Naive thymus-derived CD8-positive, alpha-beta T cell (primary cell): Measurements from ENCODE around the gene TSPAN18. TPM values are rescaled to one million over a fixed set of nuclear protein-coding genes. Genes with fewer than 3 reads are reported as not detected.
A peak's percentile ranks its signal among the peaks of the same experiment; 100 is the strongest.

ENCODE experiments used
- ATAC-seq, 2 donors: fragments of 150-1000 bp; cut with Tn5 transposase in 1 of 2; sonication (Bioruptor Pico), chemical (Tn5 transposase) in 1 of 2; 1 replicate in 1 of 2; 2 replicates in 1 of 2; pipeline ENCODE4 v1.10.0; 2021; ENCODE audit warnings: mild to moderate bottlenecking in 2 of 2, moderate library complexity in 2 of 2
- POLR2A ChIA-PET: fragments of 350-600 bp; sonication (Branson Sonifier 250); formaldehyde crosslinking; loops from one replicate; lab custom pipeline; 2021; ENCODE audit warnings: antibody characterized with exemption; lab: Charles Lee
- DNase-seq, 10 donors: peaks; one replicate each; pipeline versions ENCODE4 v3.0.0 to v3.0.0-alpha.2; 2020 to 2022
- H3K27ac Mint-ChIP-seq, 10 donors: one replicate each; pipeline ENCODE4 v1.8.0; 2020 to 2022; ENCODE audit warnings: mild to moderate bottlenecking in 10 of 10, mixed read lengths in 10 of 10, moderate library complexity in 4 of 10, inconsistent platforms in 1 of 10
- H3K27me3 Mint-ChIP-seq, 5 donors: one replicate each; pipeline ENCODE4 v1.8.0; 2021 to 2022; ENCODE audit warnings: mixed read lengths in 5 of 5
- H3K36me3 Mint-ChIP-seq, 3 donors: one replicate each; pipeline ENCODE4 v1.8.0; 2020 to 2022; ENCODE audit warnings: mixed read lengths in 3 of 3, mild to moderate bottlenecking in 2 of 3, inconsistent platforms in 1 of 3
- H3K4me1 Mint-ChIP-seq, 4 donors: one replicate each; pipeline ENCODE4 v1.8.0; 2021 to 2022; ENCODE audit warnings: mixed read lengths in 4 of 4
- H3K4me3 Mint-ChIP-seq, 10 donors: one replicate each; pipeline ENCODE4 v1.8.0; 2020 to 2022; ENCODE audit warnings: mild to moderate bottlenecking in 10 of 10, mixed read lengths in 10 of 10, moderate library complexity in 6 of 10, inconsistent platforms in 1 of 10
- H3K9me3 Mint-ChIP-seq, 9 donors: one replicate each; pipeline ENCODE4 v1.8.0; 2020 to 2022; ENCODE audit warnings: mixed read lengths in 9 of 9, mild to moderate bottlenecking in 3 of 9, inconsistent platforms in 1 of 9, moderate library complexity in 1 of 9
- polyA plus RNA-seq, 3 donors: library from polyadenylated mRNA; unstranded; fragments of 300-500 nt; fragmentation: Illumina TruSeq; gene quantifications; one replicate each; pipeline ENCODE4 v1.2.3, GENCODE V29; 2021
- total RNA-seq, 8 experiments: library from RNA in 2 of 8; stranded (reverse) in 2 of 8; gene quantifications; one replicate each; pipeline ENCODE4 v1.2.3 and lab custom pipeline; 2021 to 2026

TSPAN18 gene
- total and polyA plus RNA-seq, 5 experiments from 2014 or later, result 0.73 to 5.5 (median 1.5) TPM

DNA sequence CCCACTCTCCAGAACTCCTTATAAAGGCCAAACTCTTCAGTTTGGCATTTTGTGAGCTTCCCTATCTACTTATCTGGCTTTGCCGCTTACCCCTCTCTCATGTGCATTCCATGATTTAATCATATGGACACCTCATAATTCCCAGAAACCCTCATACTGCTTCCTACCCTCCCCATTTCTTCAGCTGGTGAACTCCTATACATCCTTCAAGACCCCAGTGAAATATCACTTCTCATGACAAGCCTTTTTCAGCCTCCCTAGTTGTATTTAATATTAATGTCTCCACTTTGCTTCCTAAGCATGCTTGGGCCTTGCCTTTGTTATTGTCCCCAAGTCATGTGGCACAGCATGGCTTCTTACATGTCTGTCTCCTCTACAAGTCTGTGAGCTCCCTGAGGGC, 13.7 kb upstream of the TSPAN18 start:
- H3K27me3 Mint-ChIP-seq, result peaks cover 0 to 4% (median 4%) of the 10 kb centered on the region in 5 donors
- H3K4me3 Mint-ChIP-seq, result no peak overlapping the region
- peaks cover 5 to 15% (median 9%) of the 10 kb centered on the region in 4 donors for H3K4me1 Mint-ChIP-seq
- no peak for DNase-seq
- POLR2A ChIA-PET, result no interaction called here
- peak overlapping the region in 1 of 10 donors; percentile 23 for H3K27ac Mint-ChIP-seq
- H3K9me3 Mint-ChIP-seq, result peaks cover 3 to 18% (median 7%) of the 10 kb centered on the region in 9 donors
- peaks cover 0 to 4% (median 0%) of the 10 kb centered on the region in 3 donors for H3K36me3 Mint-ChIP-seq
- no peak for ATAC-seq

DNA sequence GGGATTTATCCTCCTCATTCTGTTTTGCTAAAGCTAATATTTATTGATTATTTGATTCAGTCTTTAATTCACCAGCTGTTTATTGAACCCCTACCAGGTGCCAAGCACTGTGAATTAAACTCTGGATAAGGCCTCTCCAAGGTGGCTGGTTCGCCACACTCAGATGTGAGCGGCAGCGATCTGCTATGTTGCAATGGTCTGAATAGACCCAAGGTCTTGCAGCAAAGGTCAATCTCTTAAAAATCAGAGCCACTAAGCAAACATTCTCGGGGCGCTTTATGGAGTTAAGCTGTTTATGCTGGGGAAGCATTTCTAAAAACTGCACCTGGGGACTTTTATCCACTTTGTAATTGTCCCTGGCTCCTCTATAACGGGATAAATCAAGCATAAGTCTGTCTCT, 10.5 kb upstream of the TSPAN18 start:
- peaks cover 0 to 4% (median 3%) of the 10 kb centered on the region in 5 donors for H3K27me3 Mint-ChIP-seq
- no peak overlapping the region for H3K27ac Mint-ChIP-seq
- H3K4me3 Mint-ChIP-seq, result no peak overlapping the region
- peaks cover 0 to 7% (median 4%) of the 10 kb centered on the region in 4 donors for H3K4me1 Mint-ChIP-seq
- ATAC-seq, result no peak
- DNase-seq, result no peak
- peaks cover 0 to 3% (median 0%) of the 10 kb centered on the region in 9 donors for H3K9me3 Mint-ChIP-seq
- H3K36me3 Mint-ChIP-seq, result no peaks in the 10 kb centered on the region
- POLR2A ChIA-PET, result no interaction called here

DNA sequence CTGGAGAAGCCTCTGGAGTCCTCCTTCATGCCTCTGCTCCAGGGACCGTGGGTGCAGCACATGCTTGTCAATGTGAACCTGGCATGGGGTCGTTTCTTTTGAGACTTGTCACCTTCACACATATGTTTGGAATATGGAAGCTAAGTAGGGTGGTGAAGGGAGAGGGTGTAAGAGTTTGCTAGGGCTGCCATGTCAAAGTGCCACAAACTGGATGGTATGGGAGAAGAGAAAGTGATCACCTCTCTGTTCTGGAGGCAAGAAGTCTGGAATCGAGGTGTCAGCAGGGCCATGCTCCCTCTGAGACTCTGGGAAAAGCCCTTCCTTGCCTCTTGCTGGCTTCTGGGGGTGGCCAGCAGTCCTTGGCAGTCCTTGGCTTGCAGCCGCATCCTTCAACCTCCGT, 8.7 kb upstream of the TSPAN18 start:
- ATAC-seq (no peak), DNase-seq (no peak)
- H3K36me3 Mint-ChIP-seq, result no peaks in the 10 kb centered on the region
- peaks cover 0 to 4% (median 3%) of the 10 kb centered on the region in 5 donors for H3K27me3 Mint-ChIP-seq
- peaks cover 0 to 3% (median 0%) of the 10 kb centered on the region in 9 donors for H3K9me3 Mint-ChIP-seq
- H3K4me1 Mint-ChIP-seq, result no peaks in the 10 kb centered on the region
- H3K27ac Mint-ChIP-seq, result no peak overlapping the region
- POLR2A ChIA-PET, result no interaction called here
- H3K4me3 Mint-ChIP-seq, result no peak overlapping the region

DNA sequence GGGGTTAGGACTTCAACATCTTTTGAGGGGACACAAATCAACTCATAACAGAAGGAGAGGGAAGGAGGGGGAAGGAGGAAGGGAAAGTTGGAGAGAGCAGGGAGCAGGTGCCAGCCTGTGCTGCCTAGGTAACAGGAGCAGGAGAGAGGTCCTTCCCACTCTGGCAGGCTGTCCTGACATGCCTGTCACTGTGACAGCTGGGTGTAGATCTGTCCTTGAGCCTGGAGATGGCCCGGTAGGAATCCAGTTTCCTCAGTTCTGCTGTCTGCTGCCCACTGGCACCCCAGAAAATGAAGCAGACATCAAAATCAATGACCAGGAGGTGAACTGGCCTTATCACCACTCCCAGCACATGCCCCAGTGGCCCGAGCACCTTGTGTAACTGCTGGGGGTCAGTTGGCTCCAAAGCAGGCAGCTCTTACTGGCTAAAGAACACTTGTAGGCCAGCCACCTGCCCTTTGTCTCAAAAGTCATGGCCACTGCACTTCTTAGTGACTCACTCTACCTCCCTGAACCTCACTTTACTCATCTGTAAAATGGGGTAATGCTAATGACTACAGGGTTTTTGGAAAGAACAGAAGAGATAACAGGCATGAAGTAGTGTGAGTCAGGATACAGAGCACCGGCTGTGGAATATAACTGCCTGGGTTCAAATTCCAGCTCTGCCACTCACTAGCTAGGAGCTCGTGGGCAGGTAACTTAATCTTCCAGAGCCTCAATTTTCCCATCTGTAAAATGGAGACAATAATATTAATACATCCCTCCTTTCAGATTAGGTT, 8.0 kb upstream of the TSPAN18 start:
- H3K4me3 Mint-ChIP-seq, result no peak overlapping the region
- H3K36me3 Mint-ChIP-seq, result no peaks in the 10 kb centered on the region
- ATAC-seq, result no peak
- H3K9me3 Mint-ChIP-seq, result peaks cover 0 to 3% (median 0%) of the 10 kb centered on the region in 9 donors
- H3K4me1 Mint-ChIP-seq, result no peaks in the 10 kb centered on the region
- no peak for DNase-seq
- POLR2A ChIA-PET, result no interaction called here
- H3K27ac Mint-ChIP-seq, result no peak overlapping the region
- H3K27me3 Mint-ChIP-seq, result peaks cover 0 to 4% (median 2%) of the 10 kb centered on the region in 5 donors

DNA sequence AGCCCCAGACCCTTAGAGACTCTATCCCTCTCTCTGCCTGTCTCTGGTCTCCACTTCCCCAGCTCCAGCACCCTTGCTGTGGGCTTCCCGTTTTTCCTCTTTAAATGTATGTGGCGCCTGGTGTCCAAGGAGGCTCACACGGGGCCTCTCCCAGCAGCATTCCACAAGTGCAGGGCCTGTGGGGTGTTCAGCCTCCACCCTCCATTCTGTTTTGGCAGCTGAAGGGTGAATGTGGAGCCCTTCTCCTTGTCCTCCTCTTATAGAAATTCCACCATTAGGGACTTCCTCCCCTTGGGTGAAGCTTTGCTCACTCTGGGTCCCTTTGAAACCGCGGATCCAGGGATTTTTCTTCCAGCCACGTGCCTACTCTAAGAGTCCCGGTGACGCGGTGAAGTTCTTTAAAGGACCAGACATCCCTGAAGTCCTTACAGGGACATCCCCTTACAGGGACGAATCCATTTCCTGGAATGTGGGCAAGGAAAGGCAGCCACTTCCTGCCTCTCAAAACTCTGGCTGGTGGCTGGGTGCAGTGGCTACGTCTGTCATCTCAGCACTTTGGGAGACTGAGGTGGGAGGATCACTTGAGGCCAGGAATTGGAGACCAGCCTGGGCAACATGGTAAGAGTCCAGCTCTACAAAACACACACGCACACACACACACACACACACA, 1.6 kb upstream of the TSPAN18 start:
- POLR2A ChIA-PET, result interaction anchor here (0.9 kb wide), 1 partner anchor 10 kb away, joined by 3 read pairs; no protein-coding TSS in a partner anchor
- ATAC-seq (no peak), DNase-seq (no peak)
- Mint-ChIP-seq H3K27me3 (peaks cover 0 to 16% (median 2%) of the 10 kb centered on the region in 5 donors), H3K4me3 (peak overlapping the region in 8 of 10 donors; percentile 19 to 91 (median 79)), H3K36me3 (no peaks in the 10 kb centered on the region), H3K4me1 (peaks cover 10 to 30% (median 28%) of the 10 kb centered on the region in 4 donors), H3K27ac (peak overlapping the region in 4 of 10 donors; percentile 78 to 92 (median 83)), H3K9me3 (no peaks in the 10 kb centered on the region)

DNA sequence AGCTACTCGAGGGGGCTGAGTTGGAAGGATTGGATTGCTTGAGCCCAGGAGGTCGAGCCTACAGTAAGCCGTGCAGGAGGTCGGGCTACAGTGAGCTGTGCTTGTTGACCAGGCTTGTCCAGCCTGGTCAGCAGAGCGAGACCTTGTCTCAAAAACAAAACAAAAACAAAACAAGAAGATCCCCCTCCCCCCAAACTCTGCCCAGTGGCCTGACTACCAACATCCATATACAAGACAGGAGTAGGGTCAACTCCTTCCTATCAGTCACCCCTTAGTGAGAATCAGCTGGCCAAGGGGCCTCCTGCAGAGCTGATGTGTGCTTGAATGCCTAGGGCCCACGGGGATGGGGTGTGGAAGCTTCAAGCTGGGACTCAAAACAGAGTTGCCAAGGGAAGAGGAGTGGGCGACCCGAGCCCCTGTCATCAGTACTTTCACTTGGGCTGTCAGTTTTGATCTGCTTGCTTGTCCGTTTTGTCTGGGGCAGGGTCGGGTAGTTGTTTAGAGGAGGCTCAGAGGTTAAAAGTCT, 942 bp upstream of the TSPAN18 start:
- H3K9me3 Mint-ChIP-seq, result no peaks in the 10 kb centered on the region
- no peak for ATAC-seq

DNA sequence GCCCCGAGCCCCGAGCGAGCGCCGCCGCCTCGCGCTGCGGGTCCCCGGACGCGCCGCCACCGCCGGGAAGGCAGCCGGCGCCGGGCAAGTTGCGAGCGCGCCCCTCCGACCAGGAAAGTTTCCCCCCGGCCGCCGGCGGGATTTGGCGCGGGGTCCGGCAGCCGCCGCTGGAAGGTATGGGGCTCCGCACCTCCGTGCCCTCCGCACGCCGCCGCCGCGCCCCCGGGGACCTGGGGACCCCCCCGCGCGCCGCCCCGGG, 281 bp downstream of the TSPAN18 start:
- H3K9me3 Mint-ChIP-seq, result no peaks in the 10 kb centered on the region
- H3K36me3 Mint-ChIP-seq, result no peaks in the 10 kb centered on the region
- H3K4me3 Mint-ChIP-seq, result no peak overlapping the region
- H3K27ac Mint-ChIP-seq, result no peak overlapping the region
- H3K27me3 Mint-ChIP-seq, result peaks cover 0 to 21% (median 2%) of the 10 kb centered on the region in 5 donors
- ATAC-seq (peak; percentile 14 to 38), DNase-seq (peak in 3 of 10 donors; percentile 19 to 28 (median 24))
- H3K4me1 Mint-ChIP-seq, result peaks cover 13 to 35% (median 29%) of the 10 kb centered on the region in 4 donors
- POLR2A ChIA-PET, result no interaction called here

More for the DNA sequence above, 942 bp upstream of the TSPAN18 start:
- peak in 1 of 10 donors; percentile 0 for DNase-seq
- POLR2A ChIA-PET, result no interaction called here
- peaks cover 11 to 33% (median 28%) of the 10 kb centered on the region in 4 donors for H3K4me1 Mint-ChIP-seq
- H3K27me3 Mint-ChIP-seq, result peaks cover 0 to 16% (median 2%) of the 10 kb centered on the region in 5 donors
- H3K27ac Mint-ChIP-seq, result peak overlapping the region; percentile 41 to 92 (median 80)
- no peaks in the 10 kb centered on the region for H3K36me3 Mint-ChIP-seq
- H3K4me3 Mint-ChIP-seq, result peak overlapping the region; percentile 71 to 91 (median 83)

DNA sequence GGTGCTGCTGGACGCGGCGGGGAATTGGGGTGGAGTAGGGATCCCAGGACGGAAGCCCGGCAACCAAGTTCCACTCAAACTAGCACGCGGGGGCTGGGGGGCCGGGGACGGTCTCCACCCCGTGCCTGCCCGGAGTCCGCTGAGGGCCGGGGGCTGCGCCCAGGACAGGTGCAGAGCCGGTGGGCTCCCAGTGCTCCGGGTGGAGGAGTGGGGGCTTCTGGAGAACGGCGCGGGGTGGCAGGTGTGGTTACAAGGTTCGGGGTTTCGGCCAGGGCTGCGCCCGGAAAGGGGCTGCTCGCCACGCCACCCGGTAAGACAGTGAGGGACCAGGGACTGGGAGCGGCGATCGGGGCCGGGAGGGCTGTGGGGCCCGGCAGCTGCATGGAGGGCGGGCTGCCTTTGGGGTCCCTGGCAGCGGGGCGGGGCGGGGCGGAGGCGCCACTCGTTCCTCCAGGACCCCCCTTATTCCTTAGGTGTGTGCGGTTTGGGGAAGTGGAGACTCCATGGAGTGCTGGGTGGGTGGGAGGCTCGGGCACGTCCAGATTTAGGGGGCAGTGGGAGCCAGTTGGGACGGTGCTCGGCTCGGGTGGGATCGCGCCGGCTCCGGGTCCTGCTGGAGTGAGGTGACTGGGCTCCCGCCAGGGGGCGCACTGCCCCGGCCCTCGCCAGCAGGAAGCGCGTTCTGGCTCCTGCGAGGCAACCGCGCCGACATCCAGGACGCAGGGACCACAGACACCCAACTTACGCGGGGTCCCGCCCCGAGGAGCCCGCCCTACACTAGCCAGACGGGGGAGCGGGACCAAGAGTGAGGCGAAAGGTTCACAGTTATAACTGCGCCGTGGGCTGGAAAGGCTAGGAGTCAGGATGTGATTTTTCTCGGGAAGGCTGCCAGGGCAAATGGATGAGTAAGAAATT, 868 bp downstream of the TSPAN18 start:
- POLR2A ChIA-PET, result no interaction called here
- peaks cover 13 to 35% (median 29%) of the 10 kb centered on the region in 4 donors for H3K4me1 Mint-ChIP-seq
- H3K27me3 Mint-ChIP-seq, result peaks cover 0 to 21% (median 2%) of the 10 kb centered on the region in 5 donors

DNA sequence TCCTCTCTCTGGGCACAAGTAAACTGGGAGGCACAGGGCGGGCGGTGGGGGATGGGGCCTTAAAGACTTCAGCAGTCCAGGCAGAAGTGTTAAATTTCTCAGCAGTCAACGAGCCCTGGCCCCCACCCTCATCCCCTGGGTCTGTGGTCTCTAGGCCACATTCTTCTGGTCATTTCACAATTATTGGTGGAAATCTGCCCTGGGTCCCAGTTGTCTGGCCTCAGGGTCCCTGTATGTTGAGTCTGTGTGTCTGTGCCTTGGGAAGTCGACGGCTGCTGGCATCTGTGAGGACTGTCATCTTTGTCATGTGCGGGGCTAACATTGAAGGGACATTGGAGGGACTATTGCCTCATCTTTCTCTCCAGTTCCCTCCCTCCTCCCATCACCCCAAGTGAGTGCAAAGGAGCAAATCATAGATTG, 1.7 kb downstream of the TSPAN18 start:
- no peaks in the 10 kb centered on the region for H3K9me3 Mint-ChIP-seq
- no peak for ATAC-seq
- H3K36me3 Mint-ChIP-seq, result no peaks in the 10 kb centered on the region
- peaks cover 0 to 21% (median 2%) of the 10 kb centered on the region in 5 donors for H3K27me3 Mint-ChIP-seq
- peak overlapping the region; percentile 79 to 93 (median 84) for H3K4me3 Mint-ChIP-seq
- H3K4me1 Mint-ChIP-seq, result peaks cover 13 to 35% (median 29%) of the 10 kb centered on the region in 4 donors
- H3K27ac Mint-ChIP-seq, result peak overlapping the region in 7 of 10 donors; percentile 3 to 76 (median 60)
- POLR2A ChIA-PET, result no interaction called here
- no peak for DNase-seq

More for the DNA sequence above, 868 bp downstream of the TSPAN18 start:
- ATAC-seq (peak; percentile 82 to 84), DNase-seq (peak; percentile 56 to 83 (median 72))
- Mint-ChIP-seq H3K9me3 (no peaks in the 10 kb centered on the region), H3K4me3 (peak overlapping the region; percentile 79 to 93 (median 84)), H3K27ac (peak overlapping the region in 7 of 10 donors; percentile 56 to 89 (median 63)), H3K36me3 (no peaks in the 10 kb centered on the region)

DNA sequence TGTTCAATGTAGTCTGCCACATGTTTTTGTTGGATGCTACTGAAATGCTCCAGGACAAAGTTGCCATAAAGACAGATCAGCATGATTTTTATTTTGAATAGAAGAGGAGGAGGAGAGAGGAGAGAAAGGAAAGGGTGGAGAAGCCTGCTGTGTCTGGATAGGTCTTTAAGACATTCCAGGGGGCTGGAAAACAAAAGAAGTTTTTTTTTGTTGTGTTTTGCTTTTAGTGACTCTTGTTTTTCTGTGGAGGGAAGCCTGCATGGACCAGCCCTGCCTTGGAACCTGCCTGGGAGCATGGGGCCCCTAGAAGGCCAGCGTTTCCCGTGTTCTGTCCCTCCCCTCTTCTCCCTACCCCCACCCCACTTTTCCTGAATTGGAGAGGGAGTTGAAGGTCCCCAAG, 2.3 kb downstream of the TSPAN18 start:
- Mint-ChIP-seq H3K4me3 (peak overlapping the region; percentile 79 to 93 (median 84)), H3K36me3 (no peaks in the 10 kb centered on the region), H3K4me1 (peaks cover 13 to 35% (median 29%) of the 10 kb centered on the region in 4 donors), H3K27me3 (peaks cover 0 to 21% (median 2%) of the 10 kb centered on the region in 5 donors), H3K27ac (peak overlapping the region in 3 of 10 donors; percentile 3 to 60 (median 43)), H3K9me3 (no peaks in the 10 kb centered on the region)
- DNase-seq, result no peak
- POLR2A ChIA-PET, result no interaction called here
- no peak for ATAC-seq

DNA sequence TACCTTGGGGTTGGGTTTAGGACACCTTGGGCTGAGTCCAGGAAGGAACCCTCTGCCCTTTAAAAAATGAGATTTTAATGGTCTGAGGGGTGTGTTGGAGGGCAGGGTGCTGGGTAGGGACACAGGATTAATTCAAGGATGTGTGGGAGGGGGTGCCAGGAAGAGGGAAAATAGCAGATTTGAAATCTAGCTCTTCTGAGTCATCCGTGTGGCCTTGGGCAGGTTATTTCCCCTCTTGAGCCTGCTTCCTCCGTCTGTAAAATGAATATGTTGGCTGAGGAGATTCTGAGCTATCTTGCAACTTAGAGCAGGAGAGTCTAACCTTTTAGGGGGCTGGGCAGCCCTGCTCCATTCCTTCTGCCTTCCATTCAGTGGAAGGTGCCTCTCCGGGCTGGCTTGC, 3.0 kb downstream of the TSPAN18 start:
- Mint-ChIP-seq H3K27me3 (peaks cover 0 to 21% (median 2%) of the 10 kb centered on the region in 5 donors), H3K36me3 (no peaks in the 10 kb centered on the region), H3K4me3 (peak overlapping the region in 4 of 10 donors; percentile 22 to 62 (median 36)), H3K4me1 (peaks cover 13 to 35% (median 29%) of the 10 kb centered on the region in 4 donors), H3K9me3 (no peaks in the 10 kb centered on the region), H3K27ac (no peak overlapping the region)
- POLR2A ChIA-PET, result no interaction called here
- no peak for ATAC-seq
- DNase-seq, result no peak

DNA sequence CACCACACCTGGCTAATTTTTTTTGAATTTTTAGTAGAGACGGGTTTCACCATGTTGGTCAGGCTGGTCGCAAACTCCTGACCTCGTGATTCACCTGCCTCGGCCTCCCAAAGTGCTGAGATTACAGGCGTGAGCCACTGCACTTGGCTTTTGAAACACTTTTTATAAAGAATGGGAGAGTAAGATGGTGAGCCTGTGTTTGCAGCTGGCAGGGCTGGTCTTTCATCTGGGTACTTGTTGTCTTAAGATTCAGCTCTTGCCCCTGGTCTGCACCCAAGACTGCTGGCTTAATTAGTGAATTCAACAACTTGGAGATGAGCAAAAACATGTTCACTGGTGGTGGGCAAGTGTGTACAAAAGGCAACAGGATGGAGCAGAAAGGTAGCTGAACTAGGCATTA, 4.0 kb downstream of the TSPAN18 start:
- Mint-ChIP-seq H3K4me1 (peaks cover 12 to 29% (median 23%) of the 10 kb centered on the region in 4 donors), H3K4me3 (no peak overlapping the region), H3K9me3 (no peaks in the 10 kb centered on the region), H3K27ac (no peak overlapping the region), H3K27me3 (peaks cover 0 to 21% (median 2%) of the 10 kb centered on the region in 5 donors), H3K36me3 (peaks cover 0 to 2% (median 0%) of the 10 kb centered on the region in 3 donors)
- DNase-seq (no peak), ATAC-seq (no peak)
- POLR2A ChIA-PET, result no interaction called here
